COLO829 (cell line): ENCODE measurements around the gene SLC6A19.
"Not testable (repeated sequence)": the region's sequence is repeated elsewhere in the genome, so short reads cannot be mapped to it uniquely, and the experiment has no call there.

Source experiments
- DNase-seq: peaks from one replicate; pipeline ENCODE4 v3.0.0; 2012; ENCODE audit warnings: low spot score

SLC6A19 gene

DNA sequence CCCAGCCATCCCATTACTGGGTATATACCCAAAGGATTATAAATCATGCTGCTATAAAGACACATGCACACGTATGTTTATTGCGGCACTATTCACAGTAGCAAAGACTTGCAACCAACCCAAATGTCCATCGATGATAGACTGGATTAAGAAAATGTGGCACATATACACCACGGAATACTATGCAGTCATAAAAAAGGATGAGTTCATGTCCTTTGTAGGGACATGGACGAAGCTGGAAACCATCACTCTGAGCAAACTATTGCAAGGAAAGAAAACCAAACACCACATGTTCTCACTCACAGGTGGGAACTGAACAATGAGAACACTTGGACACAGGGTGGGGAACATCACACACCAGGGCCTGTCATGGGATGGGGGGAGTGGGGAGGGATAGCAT is 66.1 kb downstream of the SLC6A19 start:
- not testable (repeated sequence) for DNase-seq

DNA sequence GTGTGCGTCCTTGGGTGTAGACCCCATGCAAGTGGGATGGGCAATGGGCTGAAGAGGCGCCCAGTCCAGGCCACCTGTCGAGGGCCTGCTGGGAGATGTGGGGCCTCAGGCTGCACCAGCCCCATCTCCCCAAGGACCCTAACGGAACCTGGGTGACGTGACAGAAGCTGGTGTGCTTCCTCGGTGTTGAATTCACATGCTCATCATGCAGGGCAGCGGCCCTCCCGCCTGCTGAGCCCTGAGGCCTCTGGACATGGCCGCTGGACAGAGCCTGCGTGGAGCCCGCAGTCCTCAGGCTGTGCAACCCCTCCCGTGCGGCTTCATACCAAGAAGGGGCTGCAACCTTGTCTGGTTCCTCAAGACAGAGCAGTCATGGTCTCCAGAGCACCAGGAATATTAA is 66.7 kb downstream of the SLC6A19 start:
- no peak for DNase-seq

DNA sequence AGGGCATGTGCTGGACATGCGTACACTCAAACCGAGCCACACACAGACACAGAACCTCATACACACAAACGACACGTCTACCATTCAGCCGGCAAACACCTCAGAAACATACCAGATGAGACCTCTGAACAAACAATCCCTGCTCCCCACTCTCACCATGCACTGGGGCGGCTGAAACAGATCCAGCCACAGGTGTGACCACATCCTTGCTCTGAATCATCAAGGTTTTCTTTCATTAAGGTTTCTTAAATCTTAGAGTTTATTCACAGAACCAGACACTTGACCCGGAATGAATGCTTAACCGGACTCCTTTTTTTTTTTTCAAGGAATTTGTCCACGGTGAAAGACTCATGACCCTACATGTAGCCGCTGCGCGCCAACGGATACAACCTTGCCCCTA is 67.3 kb downstream of the SLC6A19 start:
- DNase-seq: no peak

DNA sequence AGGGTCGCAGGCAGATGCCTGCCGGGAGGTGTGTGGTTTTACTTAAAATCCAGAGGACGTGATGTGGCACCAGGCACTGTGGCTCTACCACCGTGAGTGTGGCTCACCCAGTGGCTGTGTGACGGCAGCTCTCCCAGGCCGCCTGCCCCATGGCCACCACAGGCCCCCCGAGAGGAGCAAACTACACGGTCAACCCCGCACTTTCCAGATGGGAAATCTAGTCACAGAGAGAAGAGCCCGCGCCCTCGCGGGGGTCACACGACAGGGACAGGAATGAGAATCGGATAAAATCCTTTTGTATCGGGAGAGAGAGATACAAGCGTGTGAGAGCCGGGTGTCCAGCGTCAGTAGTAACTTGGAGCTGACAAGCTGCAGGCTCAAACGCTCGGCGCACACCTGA is 69.0 kb downstream of the SLC6A19 start:
- DNase-seq: no peak

DNA sequence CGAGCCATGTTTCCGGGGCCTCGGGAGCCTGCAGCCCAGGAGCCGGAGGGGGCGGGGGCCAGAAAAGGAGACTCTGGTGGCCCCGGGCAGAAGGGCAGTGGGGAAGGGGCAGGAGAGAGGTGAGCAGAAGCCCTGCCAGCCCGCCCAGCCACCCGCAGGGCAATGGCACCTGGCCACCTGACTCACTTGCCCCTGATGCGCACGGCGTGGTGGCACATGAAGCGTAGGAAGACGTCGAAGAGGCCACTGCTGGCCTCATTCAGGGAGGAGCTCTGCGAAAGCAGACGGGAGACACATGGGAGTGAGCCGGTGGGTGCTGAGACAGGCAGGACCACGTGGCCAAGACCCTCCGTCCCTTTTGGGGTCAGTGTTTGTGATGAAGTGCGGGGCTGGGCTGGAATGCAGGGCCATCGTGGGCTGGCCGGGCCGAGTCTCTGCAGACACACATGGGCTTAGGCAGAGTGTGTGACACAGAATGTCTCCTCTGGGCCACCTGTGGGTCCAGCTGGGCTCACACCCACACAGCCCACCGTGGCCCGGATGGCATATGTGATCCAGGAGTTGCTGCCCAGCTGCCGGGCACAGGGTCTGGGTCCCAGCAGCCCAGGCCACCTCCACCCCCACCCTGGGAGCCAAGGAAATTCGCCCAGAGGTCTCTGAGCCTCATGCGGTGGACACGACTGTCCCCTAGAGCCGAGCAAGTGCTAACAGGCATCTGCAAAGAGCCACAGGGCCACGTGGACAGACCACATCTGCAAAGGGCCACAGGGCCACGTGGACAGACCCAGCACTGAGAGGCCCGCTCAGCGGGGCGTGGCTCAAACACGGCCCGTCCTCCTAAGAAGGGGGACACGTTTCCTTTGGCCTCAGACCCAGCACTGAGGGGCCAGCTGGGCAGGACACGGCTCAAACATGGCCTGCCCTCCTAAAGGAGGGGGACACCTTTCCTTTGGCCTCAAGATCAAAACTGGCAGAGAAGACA is 69.8 kb downstream of the SLC6A19 start:
- DNase-seq: no peak

DNA sequence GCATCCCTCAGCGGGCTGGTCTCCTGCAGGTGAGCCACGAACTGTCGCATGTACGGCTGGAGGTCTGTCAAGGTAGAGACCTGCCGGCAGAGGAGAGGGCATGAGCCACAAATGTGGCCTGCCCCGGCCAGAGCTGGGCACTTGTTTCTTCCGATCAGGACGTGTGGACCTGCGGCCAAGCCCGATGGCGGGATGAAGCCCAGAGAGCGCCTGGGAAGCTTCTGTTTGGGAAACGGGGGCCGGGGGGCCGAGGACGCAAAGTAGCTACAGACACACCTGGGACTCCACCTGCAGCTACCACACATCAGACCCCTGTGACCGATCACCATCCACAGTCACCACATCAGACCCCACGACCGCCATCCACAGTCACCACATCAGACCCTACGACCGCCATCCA is 70.8 kb downstream of the SLC6A19 start:
- DNase-seq: no peak

DNA sequence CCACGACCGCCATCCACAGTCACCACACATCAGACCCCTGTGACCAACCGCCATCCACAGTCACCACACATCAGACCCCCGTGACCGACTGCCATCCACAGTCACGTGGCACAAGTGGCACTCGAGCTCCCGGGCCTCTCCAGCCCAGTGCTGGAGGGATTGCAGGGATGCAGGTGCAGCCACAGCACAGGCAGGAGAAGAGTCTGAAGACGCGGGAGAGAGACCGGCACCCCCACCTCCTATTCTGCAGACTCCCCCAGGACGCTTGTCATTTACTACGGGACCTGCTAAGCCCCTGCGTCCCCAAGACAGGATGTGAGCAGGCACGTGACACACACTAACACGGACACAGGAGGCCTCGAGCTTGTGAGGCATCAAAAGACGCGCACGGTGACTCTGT is 72.3 kb downstream of the SLC6A19 start:
- no peak for DNase-seq

DNA sequence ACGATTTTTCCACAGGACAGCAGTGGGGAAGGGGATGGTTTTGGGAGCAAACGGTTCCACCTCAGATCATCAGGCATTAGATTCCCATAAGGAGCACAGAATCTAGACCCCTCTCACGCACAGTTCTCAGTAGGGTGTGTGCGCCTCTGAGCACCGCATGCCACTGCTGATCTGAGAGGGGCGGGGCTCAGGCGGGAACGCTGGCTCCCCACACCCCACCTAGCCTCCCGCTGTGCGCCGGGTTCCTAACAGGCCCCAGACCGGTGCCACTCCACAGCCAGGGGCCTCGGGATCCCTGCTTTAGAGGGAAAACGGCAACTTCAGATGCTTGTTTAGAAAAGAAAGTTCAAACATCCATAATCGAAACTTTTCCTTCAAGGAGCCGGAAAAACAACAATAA is 73.1 kb downstream of the SLC6A19 start:
- no peak for DNase-seq
